H1 (cell line): Measurements from ENCODE around the gene ARHGAP26. TPM values are rescaled to one million over a fixed set of nuclear protein-coding genes. Genes with fewer than 3 reads are reported as not detected.
A peak's percentile ranks its signal among the peaks of the same experiment; 100 is the strongest.

Source experiments
- ATF2 ChIP-seq: IDR thresholded peaks from 2 replicates; pipeline ENCODE4 v1.6.1; 2012; ENCODE audit warnings: low read length, inconsistent platforms
- BRCA1 ChIP-seq: IDR thresholded peaks from 2 replicates; pipeline ENCODE4 v1.6.1; 2012; ENCODE audit warnings: low read depth, low read length, improper control_type of control experiment
- CTCF ChIP-seq, 3 experiments: IDR thresholded peaks; 1 replicate in 2 of 3; 2 replicates in 1 of 3; pipeline versions ENCODE4 v1.5.1 to v1.6.1; 2011; ENCODE audit warnings: low read length in 3 of 3, mild to moderate bottlenecking in 3 of 3, inconsistent platforms in 2 of 3, low read depth in 1 of 3, moderate library complexity in 1 of 3; ENCODE audit not compliant: insufficient read depth in 1 of 3; ENCODE audit errors: control extremely low read depth in 1 of 3
- E2F6 ChIP-seq: IDR thresholded peaks from 2 replicates; pipeline ENCODE4 v1.6.1; 2012; ENCODE audit warnings: inconsistent platforms
- FOSL1 ChIP-seq: IDR thresholded peaks from 2 replicates; pipeline ENCODE4 v1.6.1; 2011; ENCODE audit warnings: mild to moderate bottlenecking, low read depth, low read length, moderate library complexity; ENCODE audit not compliant: insufficient read depth
- GABPA ChIP-seq: IDR thresholded peaks from 2 replicates; pipeline ENCODE4 v1.6.1; 2011; ENCODE audit warnings: mild to moderate bottlenecking, low read length, moderate library complexity, borderline replicate concordance; ENCODE audit not compliant: insufficient read depth
- GTF2F1 ChIP-seq: IDR thresholded peaks from 2 replicates; pipeline ENCODE4 v1.6.1; 2012; ENCODE audit warnings: low read depth, low read length, improper control_type of control experiment, borderline replicate concordance
- HDAC6 ChIP-seq: IDR thresholded peaks from one replicate; pipeline ENCODE4 v1.7.1; 2012; ENCODE audit warnings: low read depth, mild to moderate bottlenecking, inconsistent platforms, low read length, moderate library complexity
- KDM5A ChIP-seq: fragments of 200-600 bp; IDR thresholded peaks from 2 replicates; pipeline ENCODE4 v1.7.1; 2012; ENCODE audit warnings: mild to moderate bottlenecking, low read length, inconsistent platforms, mixed read lengths
- NRF1 ChIP-seq: IDR thresholded peaks from 2 replicates; pipeline ENCODE4 v1.6.1; 2011; ENCODE audit warnings: mild to moderate bottlenecking, low read depth, low read length, improper control_type of control experiment
- SP4 ChIP-seq: IDR thresholded peaks from 2 replicates; pipeline ENCODE4 v1.6.1; 2012; ENCODE audit warnings: low read length, inconsistent platforms
- TAF7 ChIP-seq: optimal IDR thresholded peaks from 2 replicates; pipeline ENCODE3; 2011; ENCODE audit warnings: low read depth, mild to moderate bottlenecking, inconsistent platforms, low read length, moderate library complexity, borderline replicate concordance
- ZNF274 ChIP-seq: IDR thresholded peaks from 2 replicates; pipeline ENCODE4 v1.7.0; 2012; ENCODE audit warnings: low read length, borderline replicate concordance; ENCODE audit errors: extremely low read depth
- polyA plus RNA-seq, 7 experiments: library from polyadenylated mRNA; depleted of rRNA in 3 of 7; stranded (reverse) in 5 of 7; unstranded in 2 of 7; fragments of >200 nt in 5 of 7; fragments of 200-250 nt in 2 of 7; gene quantifications; 1 replicate in 5 of 7; 2 replicates in 1 of 7; 4 replicates in 1 of 7; pipeline versions ENCODE4 v1.2.1 to v1.2.3, GENCODE V29; 2011 to 2013; ENCODE audit warnings: missing spikeins in 2 of 7, mixed read lengths in 2 of 7
- total RNA-seq: library from RNA; stranded (reverse); fragmentation: NEBNext Ultra II Directional; extraction: Animal tissue kit (Norgen Biotek cat#: 25700); gene quantifications from 2 replicates; pipeline ENCODE4 v1.2.1, GENCODE V29; 2021

Gene ARHGAP26
- total and polyA plus RNA-seq, 2 of the 8 experiments (the other 6 are each of a cell fraction or from before 2014, with no cell fraction given): 7.1 to 24.8 TPM

- no peak for TF ChIP-seq BRCA1
- no peak for TF ChIP-seq GABPA
- TF ChIP-seq SP4: no peak
- no peak for TF ChIP-seq TAF7
- TF ChIP-seq E2F6: no peak
- no peak for TF ChIP-seq ATF2
- peak; percentile 39 to 53 (median 39) for TF ChIP-seq CTCF (IDR thresholded peaks at IDR 0.05; ENCODE audit: control extremely low read depth in 1 of 3, insufficient read depth in 1 of 3, low read depth in 1 of 3, low read length in 3 of 3)
- no peak for TF ChIP-seq NRF1
- TF ChIP-seq KDM5A: no peak
- no peak for TF ChIP-seq GTF2F1
- TF ChIP-seq ZNF274: no peak
- TF ChIP-seq FOSL1: no peak
- TF ChIP-seq HDAC6: no peak
These were observed 323.9 kb downstream of the ARHGAP26 start (continued) for GRCh38 chr5:143094087-143094521.
